K562 (cell line): Measurements from ENCODE around the gene NCBP2. TPM values are rescaled to one million over a fixed set of nuclear protein-coding genes. Genes with fewer than 3 reads are reported as not detected.

ENCODE experiments used
- BHLHE40 ChIP-seq: IDR thresholded peaks from 2 replicates; pipeline ENCODE4 v1.6.1; 2011; ENCODE audit warnings: low read length, improper control_type of control experiment
- FOXO4 ChIP-seq: fragments of 450-650 bp; formaldehyde crosslinking; IDR thresholded peaks from 2 replicates; pipeline ENCODE4 v1.4.0; 2020; ENCODE audit warnings: mild to moderate bottlenecking, moderate library complexity
- GTF2E2 ChIP-seq: fragments of 200-800 bp; sonication (Bioruptor generic); IDR thresholded peaks from 2 replicates; pipeline ENCODE4 v1.6.1; 2016; ENCODE audit warnings: missing genetic modification characterization, missing compliant biosample characterization
- HDAC1 ChIP-seq, 2 experiments: fragments of 450-650 bp; IDR thresholded peaks; 2 replicates each; pipeline ENCODE4 v1.6.1; 2016 to 2017; ENCODE audit warnings: inconsistent platforms in 1 of 2, mild to moderate bottlenecking in 1 of 2, moderate library complexity in 1 of 2
- KDM2B ChIP-seq: fragments of 250-450 bp; sonication (Bioruptor Pico); IDR thresholded peaks from 2 replicates; pipeline ENCODE4 v1.8.0; 2021; ENCODE audit warnings: mild to moderate bottlenecking, moderate library complexity
- MAFK ChIP-seq: IDR thresholded peaks from 2 replicates; pipeline ENCODE4 v1.6.1; 2011; ENCODE audit warnings: low read length, improper control_type of control experiment
- NR2F6 ChIP-seq: fragments of 450-650 bp; formaldehyde crosslinking; IDR thresholded peaks from 2 replicates; pipeline ENCODE4 v1.4.0; 2020; ENCODE audit warnings: mild to moderate bottlenecking
- PCBP2 ChIP-seq: fragments of 200-400 bp; formaldehyde crosslinking; IDR thresholded peaks from 2 replicates; pipeline ENCODE4 v1.6.1; 2018; ENCODE audit warnings: low read length, low read depth, mild to moderate bottlenecking, moderate library complexity; ENCODE audit not compliant: poor library complexity, severe bottlenecking
- THAP12 ChIP-seq: fragments of 250-450 bp; sonication (Bioruptor Pico); IDR thresholded peaks from 2 replicates; pipeline ENCODE4 v1.9.0; 2021; ENCODE audit warnings: mild to moderate bottlenecking, inconsistent platforms
- ZNF280B ChIP-seq: fragments of 250-450 bp; sonication (Bioruptor Pico); IDR thresholded peaks from 2 replicates; pipeline ENCODE4 v1.5.1; 2021; ENCODE audit warnings: mild to moderate bottlenecking
- ZNF318 ChIP-seq, 2 experiments: fragments of 450-650 bp; IDR thresholded peaks; 2 replicates each; pipeline ENCODE4 v1.6.1; 2016; ENCODE audit warnings: mild to moderate bottlenecking in 2 of 2, borderline replicate concordance in 1 of 2, low read depth in 1 of 2, moderate library complexity in 1 of 2
- ZNF77 ChIP-seq: fragments of 250-450 bp; sonication (Bioruptor Pico); IDR thresholded peaks from 2 replicates; pipeline ENCODE4 v1.5.0; 2020
- polyA plus RNA-seq, 8 experiments: library from polyadenylated mRNA; depleted of rRNA in 4 of 8; stranded (reverse) in 5 of 8; unstranded in 3 of 8; fragments of >200 nt; fragmentation: Nextera tagmentation in 2 of 8; fragmentation: Illumina TruSeq in 1 of 8; extraction: Ambion mirVana in 2 of 8; extraction: Trizol in 1 of 8; gene quantifications; 2 replicates each; pipeline versions ENCODE4 v1.2.1 to v1.2.3, GENCODE V29; 2011 to 2014; ENCODE audit warnings: inconsistent platforms in 1 of 8, missing spikeins in 1 of 8
- total RNA-seq, 7 experiments: library from RNA; depleted of rRNA in 6 of 7; stranded (reverse); fragments of >200 nt in 6 of 7; fragmentation: Illumina TruSeq in 2 of 7; extraction: Trizol in 2 of 7; gene quantifications; 2 replicates each; pipeline versions ENCODE4 v1.2.1 to v1.2.3, GENCODE V29; 2011 to 2021; ENCODE audit warnings: low replicate concordance in 1 of 7

Gene NCBP2
- total and polyA plus RNA-seq, 9 of the 15 experiments (the other 6 are each of a cell fraction or from before 2014, with no cell fraction given): 56.4 to 102 (median 82.3) TPM

- TF ChIP-seq THAP12 (CRISPR knock-in tag) (no peak), KDM2B (CRISPR knock-in tag) (no peak), ZNF77 (no peak), FOXO4 (CRISPR knock-in tag) (no peak), HDAC1 (IDR thresholded peaks at IDR 0.05) (peak in 1 of 2 experiments; percentile 75; a peak in 2 of 4 replicates), GTF2E2 (no peak; the same call in 1 of the 2 replicates), MAFK (peak; percentile 35), BHLHE40 (peak; percentile 46; the same call in 1 of the 2 replicates), ZNF318 (IDR thresholded peaks at IDR 0.05; ENCODE audit: borderline replicate concordance in 1 of 2, low read depth in 1 of 2) (no peak), ZNF280B (CRISPR knock-in tag) (no peak), NR2F6 (CRISPR knock-in tag) (no peak), PCBP2 (no peak)
These were observed 46.1 kb upstream of the NCBP2 start (continued) for GRCh38 chr3:196988241-196989029.
